Fibroblast of pulmonary artery (primary cell): Measurements from ENCODE around the gene LRRC55.
A peak's percentile ranks its signal among the peaks of the same experiment; 100 is the strongest.

ENCODE experiments used
- DNase-seq: peaks from one replicate; pipeline ENCODE4 v3.0.0-alpha.2; 2010; ENCODE audit warnings: low read depth
- H3K4me3 ChIP-seq: replicated peaks from 2 replicates; pipeline ENCODE4 v1.5.1; 2011; ENCODE audit warnings: low read depth, mild to moderate bottlenecking, control low read depth, low read length, moderate library complexity
- CTCF ChIP-seq: IDR thresholded peaks from 2 replicates; pipeline ENCODE4 v1.5.1; 2011; ENCODE audit warnings: mild to moderate bottlenecking, control low read depth, low read length, inconsistent platforms; ENCODE audit errors: missing control alignments

Gene LRRC55

GRCh38 chr11:57154739-57155138 is 27.0 kb upstream of the LRRC55 start:
- no peak overlapping the region for H3K4me3 ChIP-seq
- DNase-seq, result peak; percentile 8
- TF ChIP-seq CTCF, result no peak

- no peak for DNase-seq
- no peak overlapping the region for H3K4me3 ChIP-seq
- TF ChIP-seq CTCF, result no peak
Observed at GRCh38 chr11:57155400-57155799, 26.4 kb upstream of the LRRC55 start.

- H3K4me3 ChIP-seq, result no peak overlapping the region
- no peak for DNase-seq
- TF ChIP-seq CTCF, result no peak
Observed at GRCh38 chr11:57155838-57156607, 25.7 kb upstream of the LRRC55 start.

- DNase-seq, result no peak
- H3K4me3 ChIP-seq, result no peak overlapping the region
- no peak for TF ChIP-seq CTCF
Observed at GRCh38 chr11:57156928-57157327, 24.8 kb upstream of the LRRC55 start.

GRCh38 chr11:57157624-57158023 is 24.1 kb upstream of the LRRC55 start:
- H3K4me3 ChIP-seq, result no peak overlapping the region
- no peak for TF ChIP-seq CTCF
- DNase-seq, result no peak

- no peak overlapping the region for H3K4me3 ChIP-seq
- DNase-seq, result no peak
- TF ChIP-seq CTCF, result no peak
Observed at GRCh38 chr11:57158180-57158579, 23.6 kb upstream of the LRRC55 start.

- no peak for DNase-seq
Observed at GRCh38 chr11:57158599-57158998, 23.2 kb upstream of the LRRC55 start.

More at GRCh38 chr11:57158599-57158998, 23.2 kb upstream of the LRRC55 start:
- TF ChIP-seq CTCF, result no peak
- H3K4me3 ChIP-seq, result no peak overlapping the region
